Measurements from ENCODE around the gene HDGFL3.
"Not testable (repeated sequence)": the region's sequence is repeated elsewhere in the genome, so short reads cannot be mapped to it uniquely, and the experiment has no call there.

Gene HDGFL3

GRCh38 chr15:83207660-83208366, at the start of gene HDGFL3:
HDGFL3 (minus strand) TSS chr15:83207823; CDS start chr15:83207414, 409 bp downstream.
- peak; percentile 65 for DNase-seq (ENCODE audit: low read depth)

GRCh38 chr15:83250781-83251180, 43.2 kb upstream of the HDGFL3 start:
- peak; percentile 15 for DNase-seq (ENCODE audit: low read depth)

- DNase-seq (ENCODE audit: low read depth): no peak
Observed at GRCh38 chr15:83249030-83249343, 41.4 kb upstream of the HDGFL3 start.

- peak; percentile 73 for DNase-seq (ENCODE audit: low read depth)
Observed at GRCh38 chr15:83248151-83249029, 40.8 kb upstream of the HDGFL3 start.

- no peak for DNase-seq (ENCODE audit: low read depth)
Observed at GRCh38 chr15:83243634-83244033, 36.0 kb upstream of the HDGFL3 start.

GRCh38 chr15:83230242-83230641, 22.6 kb upstream of the HDGFL3 start:
- DNase-seq (ENCODE audit: low read depth): no peak

GRCh38 chr15:83225449-83225848, 17.8 kb upstream of the HDGFL3 start:
- no peak for DNase-seq (ENCODE audit: low read depth)

- not testable (repeated sequence) for DNase-seq (ENCODE audit: low read depth)
Observed at GRCh38 chr15:83221781-83222180, 14.2 kb upstream of the HDGFL3 start.

- DNase-seq (ENCODE audit: low read depth): no peak
Observed at GRCh38 chr15:83219026-83219425, 11.4 kb upstream of the HDGFL3 start.

GRCh38 chr15:83215306-83215705, 7.7 kb upstream of the HDGFL3 start:
- no peak for DNase-seq (ENCODE audit: low read depth)

- DNase-seq (ENCODE audit: low read depth): peak; percentile 10
Observed at GRCh38 chr15:83210619-83211018, 3.0 kb upstream of the HDGFL3 start.

GRCh38 chr15:83209333-83209732, 1.7 kb upstream of the HDGFL3 start:
- no peak for DNase-seq (ENCODE audit: low read depth)

GRCh38 chr15:83208367-83208661, 691 bp upstream of the HDGFL3 start:
- DNase-seq (ENCODE audit: low read depth): no peak

GRCh38 chr15:83207009-83207659, 489 bp downstream of the HDGFL3 start:
- DNase-seq (ENCODE audit: low read depth): peak; percentile 50

GRCh38 chr15:83206526-83207008, 1.1 kb downstream of the HDGFL3 start:
- peak; percentile 25 for DNase-seq (ENCODE audit: low read depth)

GRCh38 chr15:83205725-83206324, 1.8 kb downstream of the HDGFL3 start:
- peak; percentile 55 for DNase-seq (ENCODE audit: low read depth)

- peak; percentile 13 for DNase-seq (ENCODE audit: low read depth)
Observed at GRCh38 chr15:83204697-83205096, 2.9 kb downstream of the HDGFL3 start.

GRCh38 chr15:83203543-83203942, 4.1 kb downstream of the HDGFL3 start:
- DNase-seq (ENCODE audit: low read depth): no peak

GRCh38 chr15:83200589-83200988, 7.0 kb downstream of the HDGFL3 start:
- peak; percentile 38 for DNase-seq (ENCODE audit: low read depth)

GRCh38 chr15:83200162-83200561, 7.5 kb downstream of the HDGFL3 start:
- DNase-seq (ENCODE audit: low read depth): peak; percentile 76

GRCh38 chr15:83199288-83199687, 8.3 kb downstream of the HDGFL3 start:
- DNase-seq (ENCODE audit: low read depth): no peak

GRCh38 chr15:83198476-83198875, 9.1 kb downstream of the HDGFL3 start:
- no peak for DNase-seq (ENCODE audit: low read depth)
